GM13977 (cell line): ENCODE data around the gene SLC35E2B.

Source experiments
- DNase-seq: peaks from one replicate; pipeline ENCODE4 v3.0.0; 2012; ENCODE audit warnings: low spot score
- in situ Hi-C: fragments of 300-500 bp; cut with MboI; formaldehyde crosslinking; loops from one replicate; pipeline ENCODE4 v1.12.0; 2022; ENCODE audit warnings: low sequenced_read_pairs, low pct_unique_long_range_greater_than_20kb, mixed read lengths, inconsistent platforms; ENCODE audit not compliant: unreplicated experiment
- TF ChIP-seq, protein P1 (sequence below): IDR thresholded peaks from 2 replicates; pipeline ENCODE4 v1.5.1; 2012; ENCODE audit warnings: mild to moderate bottlenecking, control low read depth; ENCODE audit not compliant: insufficient read depth; ENCODE audit errors: extremely low read depth, missing control alignments

Gene SLC35E2B

DNA sequence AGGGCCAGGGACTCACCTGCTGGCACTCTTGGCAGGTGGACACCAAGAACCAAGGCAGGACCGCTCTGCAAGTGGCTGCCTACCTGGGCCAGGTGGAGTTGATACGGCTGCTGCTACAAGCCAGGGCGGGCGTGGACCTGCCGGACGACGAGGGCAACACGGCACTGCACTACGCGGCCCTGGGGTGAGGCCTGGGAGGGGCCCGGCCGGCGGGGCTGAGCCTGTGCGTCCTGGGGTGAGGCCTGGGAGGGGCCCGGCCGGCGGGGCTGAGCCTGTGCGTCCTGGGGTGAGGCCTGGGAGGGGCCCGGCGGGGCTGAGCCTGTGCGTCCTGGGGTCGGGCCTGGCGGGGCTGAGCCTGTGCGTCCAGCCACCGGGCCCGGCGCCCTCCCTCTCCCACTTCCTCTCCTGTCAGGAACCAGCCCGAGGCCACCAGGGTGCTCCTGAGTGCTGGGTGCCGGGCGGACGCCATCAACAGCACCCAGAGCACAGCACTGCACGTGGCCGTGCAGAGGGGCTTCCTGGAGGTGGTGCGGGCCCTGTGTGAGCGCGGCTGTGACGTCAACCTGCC, 65.2 kb downstream of the SLC35E2B start:
- in situ Hi-C loops, result no loop called here
- no peak for DNase-seq
- TF ChIP-seq, protein P1, sequence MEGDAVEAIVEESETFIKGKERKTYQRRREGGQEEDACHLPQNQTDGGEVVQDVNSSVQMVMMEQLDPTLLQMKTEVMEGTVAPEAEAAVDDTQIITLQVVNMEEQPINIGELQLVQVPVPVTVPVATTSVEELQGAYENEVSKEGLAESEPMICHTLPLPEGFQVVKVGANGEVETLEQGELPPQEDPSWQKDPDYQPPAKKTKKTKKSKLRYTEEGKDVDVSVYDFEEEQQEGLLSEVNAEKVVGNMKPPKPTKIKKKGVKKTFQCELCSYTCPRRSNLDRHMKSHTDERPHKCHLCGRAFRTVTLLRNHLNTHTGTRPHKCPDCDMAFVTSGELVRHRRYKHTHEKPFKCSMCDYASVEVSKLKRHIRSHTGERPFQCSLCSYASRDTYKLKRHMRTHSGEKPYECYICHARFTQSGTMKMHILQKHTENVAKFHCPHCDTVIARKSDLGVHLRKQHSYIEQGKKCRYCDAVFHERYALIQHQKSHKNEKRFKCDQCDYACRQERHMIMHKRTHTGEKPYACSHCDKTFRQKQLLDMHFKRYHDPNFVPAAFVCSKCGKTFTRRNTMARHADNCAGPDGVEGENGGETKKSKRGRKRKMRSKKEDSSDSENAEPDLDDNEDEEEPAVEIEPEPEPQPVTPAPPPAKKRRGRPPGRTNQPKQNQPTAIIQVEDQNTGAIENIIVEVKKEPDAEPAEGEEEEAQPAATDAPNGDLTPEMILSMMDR, result no peak

DNA sequence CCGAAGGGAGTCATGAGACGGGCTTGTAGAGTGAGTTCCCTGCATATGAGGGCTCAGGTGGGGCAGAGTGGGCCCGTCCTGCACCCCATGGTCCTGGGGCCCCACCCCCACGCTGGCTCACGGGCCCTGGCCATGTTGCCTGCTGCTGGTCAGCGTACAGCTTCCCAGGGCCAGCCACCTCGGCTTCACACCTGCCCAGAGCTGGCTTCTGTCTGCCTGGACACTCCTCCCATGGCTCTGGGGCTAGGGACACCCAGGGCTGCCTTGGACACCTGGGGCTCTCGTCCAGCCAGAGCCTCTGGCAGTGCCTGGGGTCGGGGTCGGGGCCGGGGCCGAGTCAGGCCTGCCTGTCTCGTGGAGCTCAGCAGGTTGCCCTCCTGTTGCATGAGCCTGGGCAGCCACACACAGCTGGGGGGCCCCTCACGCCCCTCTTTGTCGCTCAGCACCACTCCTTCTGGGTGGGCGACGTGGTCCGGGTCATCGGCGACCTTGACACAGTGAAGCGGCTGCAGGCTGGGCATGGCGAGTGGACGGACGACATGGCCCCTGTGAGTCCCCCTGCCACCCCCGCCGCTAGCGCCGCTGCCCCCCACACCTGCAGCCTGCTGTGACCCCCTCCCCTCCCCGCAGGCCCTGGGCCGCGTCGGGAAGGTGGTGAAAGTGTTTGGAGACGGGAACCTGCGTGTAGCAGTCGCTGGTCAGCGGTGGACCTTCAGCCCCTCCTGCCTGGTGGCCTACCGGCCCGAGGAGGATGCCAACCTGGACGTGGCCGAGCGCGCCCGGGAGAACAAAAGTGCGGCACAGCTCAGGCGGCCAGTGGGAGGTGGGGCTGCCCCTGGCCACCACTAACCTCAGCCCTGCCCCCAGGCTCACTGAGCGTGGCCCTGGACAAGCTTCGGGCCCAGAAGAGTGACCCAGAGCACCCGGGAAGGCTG, 66.1 kb downstream of the SLC35E2B start:
- DNase-seq, result no peak
- in situ Hi-C loops, result no loop called here
- TF ChIP-seq, protein P1, result no peak

DNA sequence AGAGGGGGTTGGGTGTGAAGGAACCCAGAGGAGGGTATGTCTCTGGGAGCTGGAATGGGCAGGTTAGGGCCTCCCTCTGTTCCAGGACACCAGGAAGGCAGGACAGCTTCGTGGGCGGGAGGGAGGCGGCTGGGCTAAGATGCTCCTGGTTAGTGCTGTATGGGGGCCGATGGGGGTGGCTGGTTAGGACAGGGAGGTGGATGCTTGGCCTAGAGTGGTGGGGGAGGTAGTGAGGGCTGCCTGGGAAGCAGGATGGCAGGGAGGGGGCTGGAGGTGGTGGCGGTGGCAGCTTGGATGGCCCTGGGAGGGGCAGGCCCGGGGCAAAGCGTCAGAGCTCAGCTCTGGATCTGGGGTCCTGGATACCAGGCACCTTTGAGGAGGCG, 66.8 kb downstream of the SLC35E2B start:
- no peak for DNase-seq
- in situ Hi-C loops, result no loop called here
- TF ChIP-seq, protein P1, result no peak

DNA sequence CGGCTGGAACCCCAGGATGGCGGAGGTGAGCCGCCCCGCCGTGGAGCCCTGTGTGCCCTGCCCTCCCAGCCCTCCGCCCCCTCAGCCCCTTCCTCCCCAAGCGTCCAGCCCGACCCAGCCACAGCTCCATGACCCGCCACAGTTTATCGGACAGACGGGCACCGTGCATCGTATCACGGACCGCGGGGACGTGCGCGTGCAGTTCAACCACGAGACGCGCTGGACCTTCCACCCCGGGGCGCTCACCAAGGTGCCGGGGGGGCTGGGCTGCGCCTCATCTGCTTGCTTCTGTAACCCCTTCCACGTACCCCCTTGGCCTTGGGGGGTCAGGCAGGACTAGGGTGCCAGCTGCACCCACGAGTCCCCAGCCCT, 67.2 kb downstream of the SLC35E2B start:
- no peak for DNase-seq
- in situ Hi-C loops, result no loop called here
- TF ChIP-seq, protein P1, result no peak

- in situ Hi-C loops, result no loop called here
- DNase-seq, result no peak
- TF ChIP-seq, protein P1, result no peak
Measured at GRCh38 chr1:1624443-1625403, 67.9 kb downstream of the SLC35E2B start.
